MV-4-11 (cell line): Measurements from ENCODE around the gene DNAAF5.

Experiments
- DNase-seq: peaks from one replicate; lab custom pipeline; 2025; lab: John Stamatoyannopoulos, UW

The DNAAF5 gene

GRCh38 chr7:726084-726853 lies at the start of gene DNAAF5:
DNAAF5 (plus strand) TSS chr7:726699; CDS start chr7:726721, 22 bp downstream.
- DNase-seq: peak; percentile 83

- no peak for DNase-seq
Measured at GRCh38 chr7:676972-677385, 49.5 kb upstream of the DNAAF5 start.

- no peak for DNase-seq
Measured at GRCh38 chr7:680411-681127, 45.9 kb upstream of the DNAAF5 start.

GRCh38 chr7:681551-682307 lies 44.8 kb upstream of the DNAAF5 start:
- DNase-seq: no peak

- no peak for DNase-seq
Measured at GRCh38 chr7:682810-683209, 43.7 kb upstream of the DNAAF5 start.

GRCh38 chr7:683526-684205 lies 42.8 kb upstream of the DNAAF5 start:
- no peak for DNase-seq

GRCh38 chr7:684416-684815 lies 42.1 kb upstream of the DNAAF5 start:
- no peak for DNase-seq

GRCh38 chr7:685540-685939 lies 41.0 kb upstream of the DNAAF5 start:
- no peak for DNase-seq

- no peak for DNase-seq
Measured at GRCh38 chr7:690478-691360, 35.8 kb upstream of the DNAAF5 start.

- no peak for DNase-seq
Measured at GRCh38 chr7:691361-692045, 35.0 kb upstream of the DNAAF5 start.

GRCh38 chr7:693280-693679 lies 33.2 kb upstream of the DNAAF5 start:
- DNase-seq: no peak

GRCh38 chr7:696426-696811 lies 30.1 kb upstream of the DNAAF5 start:
- no peak for DNase-seq

- no peak for DNase-seq
Measured at GRCh38 chr7:696812-697551, 29.5 kb upstream of the DNAAF5 start.

- no peak for DNase-seq
Measured at GRCh38 chr7:698515-699475, 27.7 kb upstream of the DNAAF5 start.

GRCh38 chr7:699476-700170 lies 26.9 kb upstream of the DNAAF5 start:
- no peak for DNase-seq

- no peak for DNase-seq
Measured at GRCh38 chr7:701086-701671, 25.3 kb upstream of the DNAAF5 start.

- DNase-seq: no peak
Measured at GRCh38 chr7:703049-703448, 23.4 kb upstream of the DNAAF5 start.

- no peak for DNase-seq
Measured at GRCh38 chr7:706721-707120, 19.8 kb upstream of the DNAAF5 start.
